C1 segment of cervical spinal cord (tissue), 14 donors: ENCODE results near the gene NBPF19.
A peak's percentile ranks its signal among the peaks of the same experiment; 100 is the strongest.
"Not testable (repeated sequence)": the region's sequence is repeated elsewhere in the genome, so short reads cannot be mapped to it uniquely, and the experiment has no call there.

Experiments
- DNase-seq, 14 donors: peaks; one replicate each; lab custom pipeline; 2025; lab: John Stamatoyannopoulos, UW

The NBPF19 gene, protein sequence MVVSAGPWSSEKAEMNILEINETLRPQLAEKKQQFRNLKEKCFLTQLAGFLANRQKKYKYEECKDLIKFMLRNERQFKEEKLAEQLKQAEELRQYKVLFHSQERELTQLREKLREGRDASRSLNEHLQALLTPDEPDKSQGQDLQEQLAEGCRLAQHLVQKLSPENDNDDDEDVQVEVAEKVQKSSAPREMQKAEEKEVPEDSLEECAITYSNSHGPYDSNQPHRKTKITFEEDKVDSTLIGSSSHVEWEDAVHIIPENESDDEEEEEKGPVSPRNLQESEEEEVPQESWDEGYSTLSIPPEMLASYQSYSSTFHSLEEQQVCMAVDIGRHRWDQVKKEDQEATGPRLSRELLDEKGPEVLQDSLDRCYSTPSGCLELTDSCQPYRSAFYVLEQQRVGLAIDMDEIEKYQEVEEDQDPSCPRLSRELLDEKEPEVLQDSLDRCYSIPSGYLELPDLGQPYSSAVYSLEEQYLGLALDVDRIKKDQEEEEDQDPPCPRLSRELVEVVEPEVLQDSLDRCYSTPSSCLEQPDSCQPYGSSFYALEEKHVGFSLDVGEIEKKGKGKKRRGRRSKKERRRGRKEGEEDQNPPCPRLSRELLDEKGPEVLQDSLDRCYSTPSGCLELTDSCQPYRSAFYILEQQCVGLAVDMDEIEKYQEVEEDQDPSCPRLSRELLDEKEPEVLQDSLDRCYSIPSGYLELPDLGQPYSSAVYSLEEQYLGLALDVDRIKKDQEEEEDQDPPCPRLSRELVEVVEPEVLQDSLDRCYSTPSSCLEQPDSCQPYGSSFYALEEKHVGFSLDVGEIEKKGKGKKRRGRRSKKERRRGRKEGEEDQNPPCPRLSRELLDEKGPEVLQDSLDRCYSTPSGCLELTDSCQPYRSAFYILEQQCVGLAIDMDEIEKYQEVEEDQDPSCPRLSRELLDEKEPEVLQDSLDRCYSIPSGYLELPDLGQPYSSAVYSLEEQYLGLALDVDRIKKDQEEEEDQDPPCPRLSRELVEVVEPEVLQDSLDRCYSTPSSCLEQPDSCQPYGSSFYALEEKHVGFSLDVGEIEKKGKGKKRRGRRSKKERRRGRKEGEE (N-terminal part only)

GRCh38 chr1:149474745-149475144 lies at the start of gene NBPF19:
Gene NBPF19, plus strand, starts transcription at chr1:149475045. Its CDS starts 888 bp downstream, at chr1:149475933.
- not testable (repeated sequence) for DNase-seq

GRCh38 chr1:149428317-149428716 lies 46.5 kb upstream of the NBPF19 start:
- not testable (repeated sequence) for DNase-seq

DNA sequence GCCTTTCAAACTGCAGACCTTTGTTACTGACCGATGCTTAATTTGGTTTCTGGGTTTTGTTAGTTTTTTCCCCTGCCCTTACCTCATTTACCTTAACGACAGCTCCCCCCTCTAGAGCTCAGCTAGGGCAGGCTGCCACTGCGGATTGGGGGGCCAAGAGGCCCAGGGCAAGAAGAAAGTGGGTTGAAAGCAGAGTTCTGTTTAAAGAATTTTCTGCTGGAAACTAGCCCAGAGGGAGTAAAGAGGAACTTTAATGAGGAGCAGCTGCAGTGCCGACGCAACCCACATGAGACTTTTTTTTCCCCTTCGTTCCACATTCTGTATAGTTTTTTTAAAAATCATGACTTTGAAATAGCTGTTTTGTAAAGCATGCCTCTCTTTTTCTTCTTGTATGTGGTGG lies 29.4 kb upstream of the NBPF19 start:
- peak in 7 of 14 donors; percentile 0 to 25 (median 5) for DNase-seq

DNA sequence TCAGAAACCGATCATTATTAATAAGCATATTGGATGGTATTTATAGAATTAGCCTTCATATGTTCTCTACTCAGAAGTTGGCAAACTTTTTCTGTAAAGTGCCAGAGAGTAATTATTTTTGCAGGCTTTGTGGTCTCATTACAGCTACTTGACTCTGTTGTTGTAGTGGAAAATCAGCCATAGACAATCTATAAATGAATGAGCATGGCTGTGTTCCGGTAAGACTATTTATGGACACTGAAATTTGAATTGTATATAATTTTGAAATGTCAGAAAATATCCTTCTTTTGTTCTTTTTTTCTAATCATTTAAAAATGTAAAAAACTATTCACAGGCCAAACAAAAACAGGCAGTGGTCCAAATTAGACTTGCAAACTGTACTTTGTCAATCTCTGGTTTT lies 22.6 kb upstream of the NBPF19 start:
- DNase-seq = not testable (repeated sequence)

GRCh38 chr1:149452652-149453051 lies 22.2 kb upstream of the NBPF19 start:
- not testable (repeated sequence) for DNase-seq

DNA sequence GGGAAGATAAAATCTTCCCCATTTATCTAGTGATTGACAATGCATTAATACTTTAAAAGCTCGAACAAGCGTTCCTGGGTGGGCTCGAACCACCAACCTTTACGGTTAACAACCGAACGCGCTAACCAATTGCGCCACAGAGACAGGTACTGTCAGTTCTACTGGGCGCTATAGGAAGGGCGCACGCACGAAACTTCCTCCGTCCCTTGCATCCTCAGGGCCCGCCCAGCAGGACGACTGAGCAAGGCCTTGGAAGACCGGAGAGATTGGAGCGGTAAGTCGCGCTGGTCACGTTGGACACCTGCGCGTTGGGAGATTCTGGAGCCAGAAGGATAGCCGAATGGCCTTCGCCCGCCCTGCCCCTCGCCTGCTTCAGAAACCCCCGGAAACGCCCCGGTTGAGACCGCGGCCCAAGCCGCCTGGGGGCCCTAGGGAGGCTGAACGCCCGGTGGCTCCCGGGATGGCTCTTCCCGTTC lies 83.5 kb downstream of the NBPF19 start:
- not testable (repeated sequence) for DNase-seq

- DNase-seq = not testable (repeated sequence)
These were observed 87.0 kb downstream of the NBPF19 start for GRCh38 chr1:149561806-149562205.

DNA sequence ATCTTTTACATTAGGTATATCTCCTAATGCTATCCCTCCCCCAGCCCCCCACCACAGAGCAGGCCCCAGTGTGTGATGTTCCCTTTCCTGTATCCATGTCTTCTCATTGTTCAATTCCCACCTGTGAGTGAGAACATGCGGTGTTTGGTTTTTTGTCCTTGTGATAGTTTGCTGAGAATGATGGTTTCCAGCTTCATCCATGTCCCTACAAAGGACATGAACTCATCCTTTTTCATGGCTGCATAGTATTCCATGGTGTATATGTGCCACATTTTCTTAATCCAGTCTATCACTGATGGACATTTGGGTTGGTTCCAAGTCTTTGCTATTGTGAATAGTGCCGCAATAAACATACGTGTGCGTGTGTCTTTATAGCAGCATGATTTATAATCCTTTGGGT lies 90.6 kb downstream of the NBPF19 start:
- DNase-seq = not testable (repeated sequence)

DNA sequence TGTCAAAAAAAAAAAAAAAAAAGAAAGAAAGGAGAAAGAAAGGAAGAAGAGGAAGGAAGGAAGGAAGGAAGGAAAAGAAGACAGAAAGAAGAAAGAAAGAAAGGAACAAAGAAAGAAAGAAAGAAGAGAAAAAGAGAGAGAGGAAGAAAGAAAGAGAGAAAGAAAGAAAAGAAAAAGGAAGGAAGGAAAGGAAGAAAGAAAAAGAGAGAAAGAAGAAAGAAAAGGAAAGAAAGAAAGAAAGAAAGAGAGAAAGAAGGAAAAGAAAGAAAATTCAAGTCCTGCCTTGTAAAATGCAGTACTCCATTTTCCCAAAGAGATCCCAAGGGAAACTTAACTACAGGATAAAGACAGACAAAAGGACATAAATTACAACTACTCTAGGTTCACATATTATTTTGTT lies 97.9 kb downstream of the NBPF19 start:
- DNase-seq = not testable (repeated sequence)

DNA sequence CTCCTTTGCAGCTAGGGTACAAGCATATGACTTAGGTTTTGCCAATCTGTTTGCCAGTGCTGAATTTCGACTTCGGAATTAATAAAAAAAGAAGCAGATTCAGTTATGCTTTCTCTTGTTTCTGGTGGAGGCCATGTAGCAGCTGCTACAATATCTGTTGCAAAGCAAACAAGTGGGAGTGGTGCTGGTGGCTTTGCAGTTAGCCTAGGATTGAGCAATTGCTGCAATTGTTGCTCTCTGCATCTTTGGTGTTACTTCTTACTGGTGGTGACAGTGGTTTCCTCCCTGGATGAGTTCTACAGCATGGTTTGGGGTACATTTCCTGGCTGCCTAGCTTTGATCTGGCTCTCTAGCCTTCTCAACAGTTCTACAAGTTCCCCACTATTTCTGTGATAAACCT lies 110.7 kb downstream of the NBPF19 start:
- not testable (repeated sequence) for DNase-seq
